ENCODE measurements around the gene RALGAPA2. TPM values are rescaled to one million over a fixed set of nuclear protein-coding genes. Genes with fewer than 3 reads are reported as not detected.

RALGAPA2 gene
- total and polyA plus RNA-seq, 2 donors (not counting 1 experiment from before 2014, with no cell fraction given), result 1.2 to 7.6 TPM

DNA sequence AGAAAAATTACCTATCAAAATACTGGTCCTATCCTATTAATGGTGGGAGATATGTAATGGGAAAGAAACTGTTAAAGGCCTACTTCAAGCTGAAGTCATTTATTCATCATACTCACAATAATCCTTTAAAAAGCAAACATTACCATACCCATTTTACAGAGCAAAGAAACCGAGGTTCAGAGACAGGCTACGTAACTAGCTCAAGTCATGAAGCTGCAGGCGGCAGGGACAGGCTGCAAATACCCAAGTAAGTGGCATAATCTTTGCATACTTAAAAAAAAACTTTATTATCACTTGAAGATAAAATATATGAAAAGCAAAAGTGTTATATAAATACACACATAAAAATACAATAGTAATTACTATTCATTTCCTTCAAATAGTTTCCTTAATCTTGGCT, 2.6 kb downstream of the RALGAPA2 start:
- H3K4me2 ChIP-seq (ENCODE audit: extremely low read depth, insufficient read depth, low read length), result no peak overlapping the region
- TF ChIP-seq EZH2 (IDR thresholded peaks at IDR 0.05; ENCODE audit: low read length, missing control alignments), result no peak
- TF ChIP-seq, protein P1, sequence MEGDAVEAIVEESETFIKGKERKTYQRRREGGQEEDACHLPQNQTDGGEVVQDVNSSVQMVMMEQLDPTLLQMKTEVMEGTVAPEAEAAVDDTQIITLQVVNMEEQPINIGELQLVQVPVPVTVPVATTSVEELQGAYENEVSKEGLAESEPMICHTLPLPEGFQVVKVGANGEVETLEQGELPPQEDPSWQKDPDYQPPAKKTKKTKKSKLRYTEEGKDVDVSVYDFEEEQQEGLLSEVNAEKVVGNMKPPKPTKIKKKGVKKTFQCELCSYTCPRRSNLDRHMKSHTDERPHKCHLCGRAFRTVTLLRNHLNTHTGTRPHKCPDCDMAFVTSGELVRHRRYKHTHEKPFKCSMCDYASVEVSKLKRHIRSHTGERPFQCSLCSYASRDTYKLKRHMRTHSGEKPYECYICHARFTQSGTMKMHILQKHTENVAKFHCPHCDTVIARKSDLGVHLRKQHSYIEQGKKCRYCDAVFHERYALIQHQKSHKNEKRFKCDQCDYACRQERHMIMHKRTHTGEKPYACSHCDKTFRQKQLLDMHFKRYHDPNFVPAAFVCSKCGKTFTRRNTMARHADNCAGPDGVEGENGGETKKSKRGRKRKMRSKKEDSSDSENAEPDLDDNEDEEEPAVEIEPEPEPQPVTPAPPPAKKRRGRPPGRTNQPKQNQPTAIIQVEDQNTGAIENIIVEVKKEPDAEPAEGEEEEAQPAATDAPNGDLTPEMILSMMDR (conservative IDR thresholded peaks at IDR 0.05 in 1 of 2, IDR thresholded peaks at IDR 0.05 in 1 of 2; ENCODE audit: low read depth in 1 of 2, low read length in 2 of 2), result no peak

DNA sequence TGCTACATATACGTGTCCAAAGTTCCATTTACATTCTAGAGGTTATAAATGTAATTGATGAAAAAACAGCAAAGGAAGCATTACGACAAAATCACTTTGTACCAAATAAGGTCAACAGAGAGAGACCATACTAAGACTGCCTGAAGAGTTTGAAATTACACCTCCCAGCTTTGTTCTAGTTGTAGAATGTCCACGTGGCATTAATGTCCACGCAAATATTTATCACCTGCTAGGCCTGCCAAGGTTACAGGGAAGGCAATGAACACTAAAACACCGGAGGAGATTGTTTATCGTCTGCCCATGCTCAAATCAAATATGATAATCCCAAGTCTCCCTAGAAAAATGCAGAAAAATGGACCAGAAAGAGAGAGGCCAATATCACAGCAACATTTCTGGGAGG, 6.2 kb downstream of the RALGAPA2 start:
- Histone ChIP-seq H3K9ac (ENCODE audit: insufficient read depth, low read length) (no peak overlapping the region), H3K4me1 (ENCODE audit: control insufficient read depth, extremely low read depth, insufficient read depth, low read length) (no peaks in the 10 kb centered on the region), H3K36me3 (ENCODE audit: control insufficient read depth, insufficient read depth, low read length) (no peaks in the 10 kb centered on the region), H4K20me1 (ENCODE audit: control insufficient read depth, extremely low read depth, insufficient read depth, low read length) (no peaks in the 10 kb centered on the region), H3K27me3 (ENCODE audit: control insufficient read depth, insufficient read depth, low read length) (no peaks in the 10 kb centered on the region), H2AFZ (ENCODE audit: low read length) (no peak overlapping the region), H3K27ac (ENCODE audit: insufficient read depth, low read length) (no peak overlapping the region), H3K4me2 (ENCODE audit: extremely low read depth, insufficient read depth, low read length) (no peak overlapping the region), H3K9me3 (ENCODE audit: control insufficient read depth, insufficient read depth, low read depth, low read length) (no peaks in the 10 kb centered on the region), H3K4me3 (replicated peaks in 1 of 4; ENCODE audit: control extremely low read depth in 1 of 4, insufficient read depth in 1 of 4, low read depth in 3 of 4, low read length in 4 of 4) (no peak overlapping the region), H3K79me2 (ENCODE audit: control insufficient read depth, insufficient read depth, low read length) (no peaks in the 10 kb centered on the region)
- DNase-seq (ENCODE audit: low read depth in 2 of 2), result no peak
- TF ChIP-seq, protein P1 (conservative IDR thresholded peaks at IDR 0.05 in 1 of 2, IDR thresholded peaks at IDR 0.05 in 1 of 2; ENCODE audit: low read depth in 1 of 2, low read length in 2 of 2), result no peak
- TF ChIP-seq EZH2 (IDR thresholded peaks at IDR 0.05; ENCODE audit: low read length, missing control alignments), result no peak

More for the DNA sequence above, 2.6 kb downstream of the RALGAPA2 start:
- H4K20me1 ChIP-seq (ENCODE audit: control insufficient read depth, extremely low read depth, insufficient read depth, low read length), result no peaks in the 10 kb centered on the region
- no peak for DNase-seq (ENCODE audit: low read depth in 2 of 2)
- H3K4me3 ChIP-seq (replicated peaks in 1 of 4; ENCODE audit: control extremely low read depth in 1 of 4, insufficient read depth in 1 of 4, low read depth in 3 of 4, low read length in 4 of 4), result no peak overlapping the region
- no peaks in the 10 kb centered on the region for H3K9me3 ChIP-seq (ENCODE audit: control insufficient read depth, insufficient read depth, low read depth, low read length)
- no peak overlapping the region for H2AFZ ChIP-seq (ENCODE audit: low read length)
- H3K4me1 ChIP-seq (ENCODE audit: control insufficient read depth, extremely low read depth, insufficient read depth, low read length), result no peaks in the 10 kb centered on the region
- no peaks in the 10 kb centered on the region for H3K36me3 ChIP-seq (ENCODE audit: control insufficient read depth, insufficient read depth, low read length)
- no peaks in the 10 kb centered on the region for H3K79me2 ChIP-seq (ENCODE audit: control insufficient read depth, insufficient read depth, low read length)
- H3K27me3 ChIP-seq (ENCODE audit: control insufficient read depth, insufficient read depth, low read length), result no peaks in the 10 kb centered on the region
- H3K9ac ChIP-seq (ENCODE audit: insufficient read depth, low read length), result no peak overlapping the region
- no peak overlapping the region for H3K27ac ChIP-seq (ENCODE audit: insufficient read depth, low read length)

DNA sequence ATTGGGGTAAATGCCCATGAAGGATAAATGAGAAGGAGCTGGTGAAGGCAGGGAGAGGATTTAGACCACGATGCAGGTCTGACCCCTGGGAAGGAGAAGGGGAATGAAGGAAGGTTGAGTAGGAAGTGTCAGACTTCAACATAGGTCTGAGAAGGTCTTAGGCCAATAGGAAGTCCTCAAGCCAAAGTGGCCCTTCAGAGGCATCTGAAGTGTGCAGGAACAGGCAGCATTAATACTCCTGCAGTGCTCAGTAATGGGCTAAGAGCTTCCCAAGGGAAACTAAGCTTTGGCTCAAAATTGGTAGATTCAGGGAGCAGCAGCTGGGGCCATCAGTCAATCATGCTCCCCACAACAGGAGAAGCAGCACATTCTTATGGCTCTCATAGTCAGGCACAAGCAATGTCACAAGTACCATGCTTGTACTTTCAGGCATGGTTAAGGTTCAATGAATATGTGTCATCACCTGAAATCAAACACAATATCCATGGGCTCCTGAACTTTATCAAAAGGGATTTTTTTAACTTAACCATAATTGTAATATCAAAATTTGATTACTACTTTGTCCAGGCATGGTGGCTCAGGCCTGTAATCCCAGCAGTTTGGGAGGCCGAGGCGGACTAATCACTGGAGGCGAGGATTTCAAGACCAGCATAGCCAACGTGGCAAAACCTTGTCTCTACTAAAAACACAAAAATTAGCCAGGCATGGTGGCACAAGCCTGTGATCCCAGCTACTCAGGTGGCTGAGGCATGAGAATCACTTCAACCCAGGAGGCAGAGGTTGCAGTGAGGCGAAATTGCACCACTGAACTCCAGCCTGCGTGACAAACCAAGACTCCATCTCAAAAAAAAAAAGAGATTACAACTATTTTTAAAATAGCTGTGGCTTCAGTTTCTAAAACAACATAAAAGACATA, 9.9 kb downstream of the RALGAPA2 start:
- Histone ChIP-seq H3K4me2 (ENCODE audit: extremely low read depth, insufficient read depth, low read length) (no peak overlapping the region), H3K27ac (ENCODE audit: insufficient read depth, low read length) (no peak overlapping the region), H3K4me3 (replicated peaks in 1 of 4; ENCODE audit: control extremely low read depth in 1 of 4, insufficient read depth in 1 of 4, low read depth in 3 of 4, low read length in 4 of 4) (no peak overlapping the region), H3K79me2 (ENCODE audit: control insufficient read depth, insufficient read depth, low read length) (no peaks in the 10 kb centered on the region), H3K4me1 (ENCODE audit: control insufficient read depth, extremely low read depth, insufficient read depth, low read length) (no peaks in the 10 kb centered on the region), H4K20me1 (ENCODE audit: control insufficient read depth, extremely low read depth, insufficient read depth, low read length) (no peaks in the 10 kb centered on the region), H3K9ac (ENCODE audit: insufficient read depth, low read length) (no peak overlapping the region), H3K36me3 (ENCODE audit: control insufficient read depth, insufficient read depth, low read length) (no peaks in the 10 kb centered on the region), H2AFZ (ENCODE audit: low read length) (no peak overlapping the region), H3K27me3 (ENCODE audit: control insufficient read depth, insufficient read depth, low read length) (no peaks in the 10 kb centered on the region), H3K9me3 (ENCODE audit: control insufficient read depth, insufficient read depth, low read depth, low read length) (no peaks in the 10 kb centered on the region)
- TF ChIP-seq, protein P1 (conservative IDR thresholded peaks at IDR 0.05 in 1 of 2, IDR thresholded peaks at IDR 0.05 in 1 of 2; ENCODE audit: low read depth in 1 of 2, low read length in 2 of 2), result no peak
- no peak for TF ChIP-seq EZH2 (IDR thresholded peaks at IDR 0.05; ENCODE audit: low read length, missing control alignments)
- no peak for DNase-seq (ENCODE audit: low read depth in 2 of 2)
